Gastrocnemius medialis (tissue), 4 donors: ENCODE measurements around the gene SEMA7A.

Experiments used
- POLR2A ChIP-seq, 2 donors: fragments of 450-650 bp; IDR thresholded peaks; one replicate each; pipeline ENCODE4 v1.6.1; 2017; ENCODE audit warnings: antibody characterized with exemption in 2 of 2, mild to moderate bottlenecking in 2 of 2, moderate library complexity in 2 of 2
- TF ChIP-seq, protein P1 (sequence below), 5 experiments: fragments of 450-650 bp in 3 of 5; fragments of 200-600 bp in 2 of 5; sonication (generic) in 2 of 5; IDR thresholded peaks in 4 of 5; conservative IDR thresholded peaks in 1 of 5; 1 replicate in 4 of 5; 2 replicates in 1 of 5; pipeline ENCODE4 v1.5.1; 2016 to 2019; ENCODE audit warnings: antibody characterized with exemption in 5 of 5, mild to moderate bottlenecking in 3 of 5, moderate library complexity in 3 of 5

DNA sequence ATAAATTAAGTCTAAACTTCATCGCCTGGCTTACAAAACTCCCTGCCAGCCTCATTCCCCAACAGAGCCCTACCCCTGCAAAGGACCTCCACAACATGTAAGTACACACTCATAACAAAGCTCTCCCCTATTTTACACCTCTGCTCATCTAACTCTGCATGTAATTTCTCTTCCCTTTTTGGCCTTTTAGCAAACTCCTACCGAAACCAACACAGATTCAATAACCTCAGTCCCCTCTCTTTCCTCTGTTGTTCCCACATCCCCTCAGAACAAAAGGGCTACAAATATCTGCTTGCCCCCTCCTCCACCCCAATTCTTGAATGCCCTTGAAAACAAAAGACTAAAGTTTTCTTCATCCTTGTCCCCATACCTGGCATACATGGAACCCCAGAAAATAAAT, 26.5 kb upstream of the SEMA7A start:
- TF ChIP-seq POLR2A (IDR thresholded peaks at IDR 0.05), result no peak
- TF ChIP-seq, protein P1, sequence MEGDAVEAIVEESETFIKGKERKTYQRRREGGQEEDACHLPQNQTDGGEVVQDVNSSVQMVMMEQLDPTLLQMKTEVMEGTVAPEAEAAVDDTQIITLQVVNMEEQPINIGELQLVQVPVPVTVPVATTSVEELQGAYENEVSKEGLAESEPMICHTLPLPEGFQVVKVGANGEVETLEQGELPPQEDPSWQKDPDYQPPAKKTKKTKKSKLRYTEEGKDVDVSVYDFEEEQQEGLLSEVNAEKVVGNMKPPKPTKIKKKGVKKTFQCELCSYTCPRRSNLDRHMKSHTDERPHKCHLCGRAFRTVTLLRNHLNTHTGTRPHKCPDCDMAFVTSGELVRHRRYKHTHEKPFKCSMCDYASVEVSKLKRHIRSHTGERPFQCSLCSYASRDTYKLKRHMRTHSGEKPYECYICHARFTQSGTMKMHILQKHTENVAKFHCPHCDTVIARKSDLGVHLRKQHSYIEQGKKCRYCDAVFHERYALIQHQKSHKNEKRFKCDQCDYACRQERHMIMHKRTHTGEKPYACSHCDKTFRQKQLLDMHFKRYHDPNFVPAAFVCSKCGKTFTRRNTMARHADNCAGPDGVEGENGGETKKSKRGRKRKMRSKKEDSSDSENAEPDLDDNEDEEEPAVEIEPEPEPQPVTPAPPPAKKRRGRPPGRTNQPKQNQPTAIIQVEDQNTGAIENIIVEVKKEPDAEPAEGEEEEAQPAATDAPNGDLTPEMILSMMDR (IDR thresholded peaks at IDR 0.05 in 4 of 5, conservative IDR thresholded peaks at IDR 0.05 in 1 of 5), result no peak
